Neutrophil (primary cell): ENCODE measurements around the gene ADAMTS17.

Experiments used
- H3K27ac ChIP-seq: fragments of 200-600 bp; sonication (generic); 2 replicates; pipeline ENCODE4 v1.5.1; 2016; ENCODE audit warnings: mild to moderate bottlenecking, moderate library complexity
- H3K27me3 ChIP-seq: fragments of 200-600 bp; sonication (generic); 2 replicates; pipeline ENCODE4 v1.6.0; 2016; ENCODE audit warnings: mild to moderate bottlenecking
- H3K36me3 ChIP-seq: fragments of 200-600 bp; sonication (generic); 2 replicates; pipeline ENCODE4 v1.5.1; 2017
- H3K4me1 ChIP-seq, 2 experiments: fragments of 200-600 bp in 1 of 2; sonication (generic) in 1 of 2; 1 replicate in 1 of 2; 2 replicates in 1 of 2; pipeline versions ENCODE4 v1.5.1 to v1.6.1; 2013 to 2016; ENCODE audit warnings: low read depth in 1 of 2, low read length in 1 of 2, mild to moderate bottlenecking in 1 of 2, moderate library complexity in 1 of 2; ENCODE audit not compliant: control insufficient read depth in 1 of 2, insufficient read depth in 1 of 2
- H3K4me3 ChIP-seq, 2 experiments: fragments of 200-600 bp in 1 of 2; sonication (generic) in 1 of 2; 1 replicate in 1 of 2; 2 replicates in 1 of 2; pipeline ENCODE4 v1.5.1; 2013 to 2016; ENCODE audit warnings: low read depth in 1 of 2, low read length in 1 of 2, mild to moderate bottlenecking in 1 of 2, moderate library complexity in 1 of 2
- H3K9me3 ChIP-seq: fragments of 200-600 bp; sonication (generic); 2 replicates; pipeline ENCODE4 v1.5.1; 2016
- CTCF ChIP-seq: fragments of 200-600 bp; sonication (generic); IDR thresholded peaks from 2 replicates; pipeline ENCODE4 v1.5.1; 2016; ENCODE audit warnings: antibody characterized with exemption

ADAMTS17 gene

GRCh38 chr15:100193277-100193860 lies 148.4 kb downstream of the ADAMTS17 start:
- peaks cover 5% of the 10 kb centered on the region for H3K27me3 ChIP-seq
- no peak overlapping the region for H3K4me3 ChIP-seq
- H3K9me3 ChIP-seq = no peaks in the 10 kb centered on the region
- TF ChIP-seq CTCF = no peak
- no peaks in the 10 kb centered on the region for H3K36me3 ChIP-seq
- no peaks in the 10 kb centered on the region for H3K4me1 ChIP-seq
- H3K27ac ChIP-seq = no peak overlapping the region

- Histone ChIP-seq H3K9me3 (no peaks in the 10 kb centered on the region), H3K27me3 (peaks cover 5% of the 10 kb centered on the region), H3K36me3 (no peaks in the 10 kb centered on the region), H3K27ac (no peak overlapping the region), H3K4me1 (no peaks in the 10 kb centered on the region), H3K4me3 (no peak overlapping the region)
- TF ChIP-seq CTCF = no peak
Measured at GRCh38 chr15:100192097-100193080, 149.4 kb downstream of the ADAMTS17 start.

- H3K9me3 ChIP-seq = no peaks in the 10 kb centered on the region
- TF ChIP-seq CTCF = no peak
- no peaks in the 10 kb centered on the region for H3K4me1 ChIP-seq
Measured at GRCh38 chr15:100191161-100191560, 150.6 kb downstream of the ADAMTS17 start.

GRCh38 chr15:100190675-100191074 lies 151.1 kb downstream of the ADAMTS17 start:
- Histone ChIP-seq H3K27me3 (no peaks in the 10 kb centered on the region), H3K27ac (no peak overlapping the region), H3K4me1 (no peaks in the 10 kb centered on the region), H3K9me3 (no peaks in the 10 kb centered on the region), H3K36me3 (no peaks in the 10 kb centered on the region), H3K4me3 (no peak overlapping the region)
- no peak for TF ChIP-seq CTCF

More at GRCh38 chr15:100191161-100191560, 150.6 kb downstream of the ADAMTS17 start:
- no peak overlapping the region for H3K4me3 ChIP-seq
- no peak overlapping the region for H3K27ac ChIP-seq
- no peaks in the 10 kb centered on the region for H3K36me3 ChIP-seq
- no peaks in the 10 kb centered on the region for H3K27me3 ChIP-seq

GRCh38 chr15:100189849-100190248 lies 151.9 kb downstream of the ADAMTS17 start:
- no peaks in the 10 kb centered on the region for H3K9me3 ChIP-seq
- no peaks in the 10 kb centered on the region for H3K4me1 ChIP-seq
- H3K4me3 ChIP-seq = no peak overlapping the region
- H3K27ac ChIP-seq = no peak overlapping the region
- H3K36me3 ChIP-seq = no peaks in the 10 kb centered on the region
- no peak for TF ChIP-seq CTCF
- H3K27me3 ChIP-seq = no peaks in the 10 kb centered on the region
